ENCODE measurements around the gene RAD50.

DNA sequence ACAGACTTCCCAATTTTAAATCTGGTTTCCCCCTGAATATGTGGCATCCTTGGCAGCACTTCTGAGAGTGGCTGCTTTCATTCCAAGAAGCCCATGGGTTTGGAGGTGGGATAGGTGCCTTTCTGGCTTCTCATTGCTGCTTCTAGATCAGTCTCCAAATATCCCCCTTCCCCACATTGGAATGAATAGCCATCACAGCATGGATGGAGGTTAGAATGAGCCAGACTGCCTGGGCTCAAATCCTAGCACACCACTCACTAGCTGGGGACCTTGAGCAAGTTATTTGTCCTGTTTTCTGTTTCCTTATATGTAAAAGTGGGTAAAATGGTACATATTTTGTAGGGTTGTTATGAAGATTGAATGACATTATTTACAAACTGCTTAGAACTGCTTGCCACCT is 87.4 kb downstream of the RAD50 start:
- TF ChIP-seq, protein P1, sequence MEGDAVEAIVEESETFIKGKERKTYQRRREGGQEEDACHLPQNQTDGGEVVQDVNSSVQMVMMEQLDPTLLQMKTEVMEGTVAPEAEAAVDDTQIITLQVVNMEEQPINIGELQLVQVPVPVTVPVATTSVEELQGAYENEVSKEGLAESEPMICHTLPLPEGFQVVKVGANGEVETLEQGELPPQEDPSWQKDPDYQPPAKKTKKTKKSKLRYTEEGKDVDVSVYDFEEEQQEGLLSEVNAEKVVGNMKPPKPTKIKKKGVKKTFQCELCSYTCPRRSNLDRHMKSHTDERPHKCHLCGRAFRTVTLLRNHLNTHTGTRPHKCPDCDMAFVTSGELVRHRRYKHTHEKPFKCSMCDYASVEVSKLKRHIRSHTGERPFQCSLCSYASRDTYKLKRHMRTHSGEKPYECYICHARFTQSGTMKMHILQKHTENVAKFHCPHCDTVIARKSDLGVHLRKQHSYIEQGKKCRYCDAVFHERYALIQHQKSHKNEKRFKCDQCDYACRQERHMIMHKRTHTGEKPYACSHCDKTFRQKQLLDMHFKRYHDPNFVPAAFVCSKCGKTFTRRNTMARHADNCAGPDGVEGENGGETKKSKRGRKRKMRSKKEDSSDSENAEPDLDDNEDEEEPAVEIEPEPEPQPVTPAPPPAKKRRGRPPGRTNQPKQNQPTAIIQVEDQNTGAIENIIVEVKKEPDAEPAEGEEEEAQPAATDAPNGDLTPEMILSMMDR (IDR thresholded peaks at IDR 0.05; ENCODE audit: insufficient read depth, low read length, poor library complexity, severe bottlenecking) = no peak
- no peak for TF ChIP-seq EZH2phosphoT487 (conservative IDR thresholded peaks at IDR 0.05; ENCODE audit: low read length)

Data from SU-DHL-6 (cell line).